ENCODE measurements around the gene IFT43.

- TF ChIP-seq CTCF (IDR thresholded peaks at IDR 0.05; ENCODE audit: extremely low read depth in 1 of 2, insufficient read depth in 1 of 2, low read depth in 1 of 2, low read length in 2 of 2) (no peak), POLR2A (IDR thresholded peaks at IDR 0.05; ENCODE audit: low read depth, low read length) (no peak), MAX (IDR thresholded peaks at IDR 0.05; ENCODE audit: insufficient read depth, insufficient read length) (no peak), POLR2AphosphoS5 (IDR thresholded peaks at IDR 0.05; ENCODE audit: insufficient read depth, low read depth, low read length) (no peak), MYC (IDR thresholded peaks at IDR 0.05; ENCODE audit: low read depth, low read length) (no peak), EZH2 (IDR thresholded peaks at IDR 0.05; ENCODE audit: borderline replicate concordance, low read depth, low read length, severe bottlenecking) (no peak), JUN (IDR thresholded peaks at IDR 0.05; ENCODE audit: borderline replicate concordance, insufficient read depth, insufficient read length, low read depth) (no peak)
These were observed 110.7 kb downstream of the IFT43 start for GRCh38 chr14:76096257-76096656.
